ENCODE data around the gene ZNF326.

ZNF326 gene

GRCh38 chr1:89966656-89967055, 28.3 kb upstream of the ZNF326 start:
- no peak overlapping the region for H3K27ac ChIP-seq (ENCODE audit: low read depth, low read length)
- H3F3A ChIP-seq (ENCODE audit: insufficient read depth): no peaks in the 10 kb centered on the region
- no peaks in the 10 kb centered on the region for H3K9me3 ChIP-seq (ENCODE audit: insufficient read depth, low read length)
- H3K27me3 ChIP-seq (ENCODE audit: low read length): no peaks in the 10 kb centered on the region
- no peak overlapping the region for H3K9ac ChIP-seq (ENCODE audit: low read length)
- no peaks in the 10 kb centered on the region for H3K9me2 ChIP-seq (replicated peaks; ENCODE audit: insufficient read depth, low read length)
- H3K4me3 ChIP-seq (ENCODE audit: insufficient read depth, low read length, poor library complexity, severe bottlenecking): no peak overlapping the region
- no peaks in the 10 kb centered on the region for H3K36me3 ChIP-seq (ENCODE audit: low read length)
- TF ChIP-seq, protein P1, sequence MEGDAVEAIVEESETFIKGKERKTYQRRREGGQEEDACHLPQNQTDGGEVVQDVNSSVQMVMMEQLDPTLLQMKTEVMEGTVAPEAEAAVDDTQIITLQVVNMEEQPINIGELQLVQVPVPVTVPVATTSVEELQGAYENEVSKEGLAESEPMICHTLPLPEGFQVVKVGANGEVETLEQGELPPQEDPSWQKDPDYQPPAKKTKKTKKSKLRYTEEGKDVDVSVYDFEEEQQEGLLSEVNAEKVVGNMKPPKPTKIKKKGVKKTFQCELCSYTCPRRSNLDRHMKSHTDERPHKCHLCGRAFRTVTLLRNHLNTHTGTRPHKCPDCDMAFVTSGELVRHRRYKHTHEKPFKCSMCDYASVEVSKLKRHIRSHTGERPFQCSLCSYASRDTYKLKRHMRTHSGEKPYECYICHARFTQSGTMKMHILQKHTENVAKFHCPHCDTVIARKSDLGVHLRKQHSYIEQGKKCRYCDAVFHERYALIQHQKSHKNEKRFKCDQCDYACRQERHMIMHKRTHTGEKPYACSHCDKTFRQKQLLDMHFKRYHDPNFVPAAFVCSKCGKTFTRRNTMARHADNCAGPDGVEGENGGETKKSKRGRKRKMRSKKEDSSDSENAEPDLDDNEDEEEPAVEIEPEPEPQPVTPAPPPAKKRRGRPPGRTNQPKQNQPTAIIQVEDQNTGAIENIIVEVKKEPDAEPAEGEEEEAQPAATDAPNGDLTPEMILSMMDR (IDR thresholded peaks at IDR 0.05; ENCODE audit: insufficient read depth, low read length, poor library complexity, severe bottlenecking): no peak
- TF ChIP-seq EZH2phosphoT487 (conservative IDR thresholded peaks at IDR 0.05; ENCODE audit: low read length): no peak
- no peaks in the 10 kb centered on the region for H4K20me1 ChIP-seq (ENCODE audit: low read depth, low read length)
- H3K79me2 ChIP-seq (ENCODE audit: insufficient read depth, low read length): no peaks in the 10 kb centered on the region
- H2AFZ ChIP-seq (ENCODE audit: low read depth, low read length, severe bottlenecking): no peak overlapping the region
- H3K4me2 ChIP-seq (ENCODE audit: low read depth, low read length, poor library complexity, severe bottlenecking): no peak overlapping the region

DNA sequence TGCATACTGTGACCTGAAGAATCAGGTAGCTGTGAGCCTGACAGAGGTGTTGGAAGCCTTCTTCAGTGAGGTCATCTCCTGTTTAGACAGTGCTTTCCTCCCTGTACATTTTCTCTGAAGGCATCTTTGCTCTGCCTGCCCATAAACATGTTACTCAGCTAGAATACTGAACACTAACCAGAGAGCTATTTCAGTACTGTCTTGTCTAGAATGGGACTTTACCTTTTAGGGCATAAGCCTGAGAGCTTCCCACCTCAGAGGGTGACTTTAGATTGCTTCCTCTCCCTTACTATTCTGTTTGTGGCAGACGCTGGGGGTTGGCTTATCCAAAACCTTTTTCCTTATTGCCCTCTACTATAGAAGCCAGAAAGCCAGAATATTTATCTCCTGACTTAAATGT, 23.3 kb upstream of the ZNF326 start:
- H3F3A ChIP-seq (ENCODE audit: insufficient read depth): no peaks in the 10 kb centered on the region
- H3K27ac ChIP-seq (ENCODE audit: low read depth, low read length): no peak overlapping the region
- H2AFZ ChIP-seq (ENCODE audit: low read depth, low read length, severe bottlenecking): no peak overlapping the region

DNA sequence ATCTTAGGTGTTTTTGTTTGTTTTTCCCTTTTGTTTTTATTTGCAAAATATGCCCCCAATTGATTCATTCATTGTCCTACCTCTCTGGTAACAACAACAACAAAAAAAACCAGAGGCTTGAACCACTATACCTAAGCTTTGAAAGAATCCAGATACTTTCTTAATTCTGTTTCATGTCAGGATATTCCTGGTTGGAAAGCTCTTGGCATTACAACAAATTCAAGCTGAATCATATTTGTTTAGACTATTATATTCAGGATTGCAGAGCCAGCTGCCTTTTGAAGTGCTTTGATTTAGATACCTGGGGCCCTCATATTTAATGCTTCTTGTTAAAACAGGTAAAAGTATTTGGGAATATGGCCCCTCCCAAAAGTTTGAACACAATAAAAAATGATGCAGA, 22.9 kb upstream of the ZNF326 start:
- Histone ChIP-seq H3K9me3 (ENCODE audit: insufficient read depth, low read length) (no peaks in the 10 kb centered on the region), H3K27me3 (ENCODE audit: low read length) (no peaks in the 10 kb centered on the region), H3K4me2 (ENCODE audit: low read depth, low read length, poor library complexity, severe bottlenecking) (no peak overlapping the region), H2AFZ (ENCODE audit: low read depth, low read length, severe bottlenecking) (no peak overlapping the region), H3K4me3 (ENCODE audit: insufficient read depth, low read length, poor library complexity, severe bottlenecking) (no peak overlapping the region), H3K9ac (ENCODE audit: low read length) (no peak overlapping the region), H3K27ac (ENCODE audit: low read depth, low read length) (no peak overlapping the region), H4K20me1 (ENCODE audit: low read depth, low read length) (no peaks in the 10 kb centered on the region), H3K79me2 (ENCODE audit: insufficient read depth, low read length) (no peaks in the 10 kb centered on the region), H3F3A (ENCODE audit: insufficient read depth) (no peaks in the 10 kb centered on the region), H3K9me2 (replicated peaks; ENCODE audit: insufficient read depth, low read length) (no peaks in the 10 kb centered on the region), H3K36me3 (ENCODE audit: low read length) (no peaks in the 10 kb centered on the region)
- TF ChIP-seq, protein P1 (IDR thresholded peaks at IDR 0.05; ENCODE audit: insufficient read depth, low read length, poor library complexity, severe bottlenecking): no peak

More for the DNA sequence above, 23.3 kb upstream of the ZNF326 start:
- no peak overlapping the region for H3K4me2 ChIP-seq (ENCODE audit: low read depth, low read length, poor library complexity, severe bottlenecking)
- H3K36me3 ChIP-seq (ENCODE audit: low read length): no peaks in the 10 kb centered on the region
- H3K4me3 ChIP-seq (ENCODE audit: insufficient read depth, low read length, poor library complexity, severe bottlenecking): no peak overlapping the region
- no peaks in the 10 kb centered on the region for H3K9me3 ChIP-seq (ENCODE audit: insufficient read depth, low read length)
- no peak for TF ChIP-seq EZH2phosphoT487 (conservative IDR thresholded peaks at IDR 0.05; ENCODE audit: low read length)
- TF ChIP-seq, protein P1 (IDR thresholded peaks at IDR 0.05; ENCODE audit: insufficient read depth, low read length, poor library complexity, severe bottlenecking): no peak
- H3K9ac ChIP-seq (ENCODE audit: low read length): no peak overlapping the region
- H4K20me1 ChIP-seq (ENCODE audit: low read depth, low read length): no peaks in the 10 kb centered on the region
- no peaks in the 10 kb centered on the region for H3K79me2 ChIP-seq (ENCODE audit: insufficient read depth, low read length)
- no peaks in the 10 kb centered on the region for H3K27me3 ChIP-seq (ENCODE audit: low read length)
- H3K9me2 ChIP-seq (replicated peaks; ENCODE audit: insufficient read depth, low read length): no peaks in the 10 kb centered on the region
